Panc1 (cell line): ENCODE measurements around the gene VAPB. TPM values are rescaled to one million over a fixed set of nuclear protein-coding genes. Genes with fewer than 3 reads are reported as not detected.

Source experiments
- ATAC-seq: fragments of 200-7000 bp; cut with Tn5 transposase; 2 replicates; pipeline ENCODE4 v1.9.1; 2020; ENCODE audit warnings: mild to moderate bottlenecking, moderate library complexity
- BruUV-seq: library from RNA; stranded (reverse); fragments of 400-500 nt; replicated peaks from 2 replicates; lab custom pipeline; 2021; lab: Mats Ljungman, UMichigan
- CTCF ChIA-PET: fragments of 300-600 bp; sonication (Branson Sonifier 250); formaldehyde crosslinking; loops from one replicate; lab custom pipeline; 2022; ENCODE audit warnings: antibody characterized with exemption; lab: Charles Lee
- POLR2A ChIA-PET: fragments of 300-600 bp; sonication (Branson Sonifier 250); formaldehyde crosslinking; loops from one replicate; lab custom pipeline; 2022; ENCODE audit warnings: antibody characterized with exemption; lab: Charles Lee
- DNase-seq: peaks from one replicate; pipeline ENCODE4 v3.0.0-alpha.2; 2010; ENCODE audit warnings: low read depth, low spot score
- H3K27ac ChIP-seq: 2 replicates; pipeline ENCODE4 v1.5.1; 2011; ENCODE audit warnings: mild to moderate bottlenecking, low read length, inconsistent platforms
- H3K27me3 ChIP-seq: fragments of 200-500 bp; sonication (Bioruptor generic); 2 replicates; pipeline ENCODE4 v1.6.0; 2014; ENCODE audit warnings: low read length, inconsistent platforms; ENCODE audit not compliant: control insufficient read depth, insufficient read depth
- H3K36me3 ChIP-seq: fragments of 200-500 bp; sonication (Bioruptor generic); 2 replicates; pipeline ENCODE4 v1.5.1; 2014; ENCODE audit warnings: inconsistent platforms, mild to moderate bottlenecking, low read length, moderate library complexity; ENCODE audit not compliant: control insufficient read depth, insufficient read depth
- H3K4me1 ChIP-seq: 2 replicates; pipeline ENCODE4 v1.5.1; 2011; ENCODE audit warnings: inconsistent platforms, mild to moderate bottlenecking, low read length, moderate library complexity; ENCODE audit not compliant: control insufficient read depth, insufficient read depth
- H3K4me3 ChIP-seq, 2 experiments: 2 replicates each; pipeline ENCODE4 v1.5.1; 2011 to 2012; ENCODE audit warnings: low read depth in 2 of 2, low read length in 2 of 2, mild to moderate bottlenecking in 2 of 2, inconsistent platforms in 1 of 2, moderate library complexity in 1 of 2
- H3K9me3 ChIP-seq: fragments of 200-500 bp; sonication (Bioruptor generic); 2 replicates; pipeline ENCODE4 v1.5.1; 2014; ENCODE audit warnings: low read depth, mild to moderate bottlenecking, inconsistent platforms, low read length, moderate library complexity; ENCODE audit not compliant: control insufficient read depth, insufficient read depth
- CTCF ChIP-seq: fragments of 450-650 bp; IDR thresholded peaks from 2 replicates; pipeline ENCODE4 v1.5.1; 2017; ENCODE audit warnings: mild to moderate bottlenecking
- POLR2AphosphoS5 ChIP-seq: IDR thresholded peaks from 2 replicates; pipeline ENCODE4 v1.6.1; 2012; ENCODE audit warnings: mild to moderate bottlenecking, low read depth, low read length, moderate library complexity
- REST ChIP-seq, 2 experiments: IDR thresholded peaks; 2 replicates each; pipeline ENCODE4 v1.6.1; 2011 to 2012; ENCODE audit warnings: low read depth in 2 of 2, control low read depth in 1 of 2, low read length in 1 of 2, mild to moderate bottlenecking in 1 of 2, moderate library complexity in 1 of 2; ENCODE audit not compliant: insufficient read depth in 1 of 2
- SIN3A ChIP-seq: IDR thresholded peaks from 2 replicates; pipeline ENCODE4 v1.6.1; 2012; ENCODE audit warnings: low read depth, mild to moderate bottlenecking, low read length, moderate library complexity, borderline replicate concordance; ENCODE audit not compliant: insufficient read depth
- TCF7L2 ChIP-seq: IDR thresholded peaks from 2 replicates; pipeline ENCODE4 v1.6.1; 2011; ENCODE audit warnings: mild to moderate bottlenecking, low read depth, low read length, inconsistent platforms
- in situ Hi-C: cut with HindIII; loops from 2 replicates; pipeline ENCODE4 v1.10.0; 2016; ENCODE audit warnings: low sequenced_read_pairs, low pct_unique_long_range_greater_than_20kb
- intact Hi-C: fragments of 100-400 bp; cut with micrococcal nuclease; formaldehyde crosslinking; loops from one replicate; pipeline ENCODE4 v1.10.0; 2022; ENCODE audit not compliant: unreplicated experiment
- total RNA-seq: library from RNA; stranded (reverse); gene quantifications from one replicate; pipeline ENCODE4 v1.2.1, GENCODE V29; 2021; ENCODE audit not compliant: unreplicated experiment

Gene VAPB
- total RNA-seq, 1 experiment from 2014 or later, result 50.9 TPM

- ChIA-PET CTCF (no interaction called here), POLR2A (no interaction called here)
- Histone ChIP-seq H3K27ac (no peak overlapping the region), H3K36me3 (no peaks in the 10 kb centered on the region), H3K4me1 (no peaks in the 10 kb centered on the region), H3K27me3 (no peaks in the 10 kb centered on the region), H3K4me3 (no peak overlapping the region), H3K9me3 (peaks cover 11% of the 10 kb centered on the region; the same call in 1 of the 2 replicates)
- no peak for TF ChIP-seq TCF7L2
- intact Hi-C loops (no loop called here), in situ Hi-C loops (no loop called here)
- DNase-seq (no peak), ATAC-seq (no peak)
- no TSS peak for BruUV-seq
Observed at GRCh38 chr20:58483470-58483869, 94.4 kb downstream of the VAPB start.

- CTCF ChIA-PET, result no interaction called here
- Histone ChIP-seq H3K27me3 (no peaks in the 10 kb centered on the region), H3K27ac (no peak overlapping the region), H3K9me3 (peaks cover 11% of the 10 kb centered on the region; the same call in 1 of the 2 replicates), H3K4me3 (no peak overlapping the region), H3K4me1 (no peaks in the 10 kb centered on the region), H3K36me3 (no peaks in the 10 kb centered on the region)
- in situ Hi-C loops, result no loop called here
- no peak for TF ChIP-seq REST (IDR thresholded peaks at IDR 0.05; ENCODE audit: insufficient read depth in 1 of 2, low read depth in 2 of 2, low read length in 1 of 2)
- TF ChIP-seq CTCF, result no peak
- TF ChIP-seq TCF7L2, result no peak
- no peak for TF ChIP-seq POLR2AphosphoS5
- TF ChIP-seq SIN3A, result no peak
- ATAC-seq (no peak), DNase-seq (no peak)
- BruUV-seq, result no TSS peak
- POLR2A ChIA-PET, result no interaction called here
- intact Hi-C loops, result no loop called here
Observed at GRCh38 chr20:58485393-58485792, 96.4 kb downstream of the VAPB start.

- ChIA-PET CTCF (no interaction called here), POLR2A (no interaction called here)
- no peak for ATAC-seq
- no TSS peak for BruUV-seq
- intact Hi-C loops, result no loop called here
- in situ Hi-C loops, result no loop called here
- no peak for DNase-seq
- Histone ChIP-seq H3K27me3 (no peaks in the 10 kb centered on the region), H3K4me1 (no peaks in the 10 kb centered on the region), H3K27ac (no peak overlapping the region), H3K9me3 (peaks cover 11% of the 10 kb centered on the region; the same call in 1 of the 2 replicates), H3K4me3 (no peak overlapping the region), H3K36me3 (no peaks in the 10 kb centered on the region)
- no peak for TF ChIP-seq REST (IDR thresholded peaks at IDR 0.05; ENCODE audit: insufficient read depth in 1 of 2, low read depth in 2 of 2, low read length in 1 of 2)
- TF ChIP-seq POLR2AphosphoS5, result no peak
- no peak for TF ChIP-seq CTCF
- no peak for TF ChIP-seq SIN3A
- no peak for TF ChIP-seq TCF7L2
Observed at GRCh38 chr20:58486207-58486606, 97.2 kb downstream of the VAPB start.
